OCI-LY7 (cell line): ENCODE data around the gene PHOX2B. TPM values are rescaled to one million over a fixed set of nuclear protein-coding genes. Genes with fewer than 3 reads are reported as not detected.
"Not testable (repeated sequence)": the region's sequence is repeated elsewhere in the genome, so short reads cannot be mapped to it uniquely, and the experiment has no call there.

Source experiments
- BruUV-seq: library from RNA; stranded (reverse); fragments of 400-500 nt; replicated peaks from 2 replicates; lab custom pipeline; 2021; lab: Mats Ljungman, UMichigan
- CTCF ChIA-PET: fragments of 300-600 bp; sonication (Branson Sonifier 250); formaldehyde crosslinking; loops from one replicate; lab custom pipeline; 2022; ENCODE audit warnings: antibody characterized with exemption; ENCODE audit not compliant: unreplicated experiment; lab: Charles Lee
- POLR2A ChIA-PET: fragments of 300-600 bp; sonication (Branson Sonifier 250); formaldehyde crosslinking; loops from one replicate; lab custom pipeline; 2022; ENCODE audit warnings: antibody characterized with exemption; lab: Charles Lee
- DNase-seq: peaks from one replicate; pipeline ENCODE4 v3.0.0-alpha.2; 2015; ENCODE audit warnings: low spot score
- H2AFZ ChIP-seq: fragments of 200-600 bp; sonication (generic), shearing (Covaris generic); 2 replicates; pipeline ENCODE4 v1.6.1; 2014; ENCODE audit warnings: mild to moderate bottlenecking, antibody characterized with exemption, low read length, moderate library complexity
- H3K27ac ChIP-seq: fragments of 200-600 bp; sonication (generic); 2 replicates; pipeline ENCODE4 v1.5.1; 2014; ENCODE audit warnings: mixed run types, low read depth, mild to moderate bottlenecking, moderate library complexity, low read length, inconsistent platforms; ENCODE audit not compliant: poor library complexity, severe bottlenecking
- H3K36me3 ChIP-seq: fragments of 200-600 bp; sonication (generic); 2 replicates; pipeline ENCODE4 v1.6.1; 2014; ENCODE audit warnings: mild to moderate bottlenecking, antibody characterized with exemption, low read length, moderate library complexity, mixed read lengths; ENCODE audit not compliant: insufficient read depth
- H3K4me1 ChIP-seq: fragments of 200-600 bp; sonication (generic); 2 replicates; pipeline ENCODE4 v1.5.1; 2014; ENCODE audit warnings: mild to moderate bottlenecking, low read length; ENCODE audit not compliant: insufficient read depth, poor library complexity, severe bottlenecking
- H3K4me2 ChIP-seq: fragments of 200-600 bp; sonication (generic); 2 replicates; pipeline ENCODE4 v1.6.1; 2014; ENCODE audit warnings: mild to moderate bottlenecking, low read length
- H3K4me3 ChIP-seq: fragments of 200-600 bp; sonication (generic); 2 replicates; pipeline ENCODE4 v1.5.1; 2014; ENCODE audit warnings: mild to moderate bottlenecking, low read depth, low read length; ENCODE audit not compliant: poor library complexity, severe bottlenecking
- H3K79me2 ChIP-seq: fragments of 200-600 bp; sonication (generic); 2 replicates; pipeline ENCODE4 v1.6.1; 2016; ENCODE audit warnings: low read depth, mild to moderate bottlenecking, low read length, moderate library complexity, mixed read lengths; ENCODE audit not compliant: insufficient read depth
- H3K9me2 ChIP-seq: fragments of 200-600 bp; sonication (generic); 2 replicates; pipeline ENCODE4 v1.6.1; 2016; ENCODE audit warnings: mild to moderate bottlenecking, low read length, mixed read lengths; ENCODE audit not compliant: insufficient read depth
- H3K9me3 ChIP-seq: fragments of 200-600 bp; sonication (generic); 2 replicates; pipeline ENCODE4 v1.6.1; 2014; ENCODE audit warnings: mild to moderate bottlenecking, mixed run types, low read length, mixed read lengths
- H4K20me1 ChIP-seq: fragments of 200-600 bp; sonication (generic); 2 replicates; pipeline ENCODE4 v1.6.1; 2014; ENCODE audit warnings: mild to moderate bottlenecking, antibody characterized with exemption, low read length, moderate library complexity, mixed read lengths; ENCODE audit not compliant: insufficient read depth
- CTCF ChIP-seq: fragments of 200-600 bp; sonication (generic); conservative IDR thresholded peaks from 2 replicates; pipeline ENCODE4 v1.5.1; 2014; ENCODE audit warnings: mild to moderate bottlenecking, antibody characterized with exemption, low read length, moderate library complexity, mixed read lengths
- EZH2phosphoT487 ChIP-seq: fragments of 200-600 bp; sonication (generic); IDR thresholded peaks from 2 replicates; pipeline ENCODE4 v1.6.1; 2018; ENCODE audit warnings: low read depth, borderline replicate concordance, mild to moderate bottlenecking, mixed run types, antibody characterized with exemption, low read length, moderate library complexity, mixed read lengths
- intact Hi-C: fragments of 100-400 bp; cut with micrococcal nuclease; formaldehyde crosslinking; loops from one replicate; pipeline ENCODE4 v1.10.0; 2022; ENCODE audit not compliant: unreplicated experiment
- total RNA-seq, 2 experiments: library from RNA; depleted of rRNA in 1 of 2; stranded (reverse); fragments of >200 nt in 1 of 2; shearing (Covaris generic) in 1 of 2; gene quantifications; 2 replicates each; pipeline ENCODE4 v1.2.3, GENCODE V29; 2014 to 2022

The PHOX2B gene
- total RNA-seq, 2 experiments from 2014 or later, result not detected

GRCh38 chr4:41741354-41741753, 7.2 kb downstream of the PHOX2B start:
- intact Hi-C loops, result no loop called here
- Histone ChIP-seq H3K4me3 (no peak overlapping the region), H3K36me3 (no peaks in the 10 kb centered on the region), H2AFZ (no peak overlapping the region), H3K9me2 (no peaks in the 10 kb centered on the region), H3K27ac (no peak overlapping the region), H3K4me1 (no peaks in the 10 kb centered on the region), H4K20me1 (no peaks in the 10 kb centered on the region), H3K79me2 (no peaks in the 10 kb centered on the region), H3K4me2 (no peak overlapping the region), H3K9me3 (no peaks in the 10 kb centered on the region)
- ChIA-PET POLR2A (no interaction called here), CTCF (no interaction called here)
- DNase-seq, result no peak
- BruUV-seq, result no TSS peak
- TF ChIP-seq CTCF, result no peak
- no peak for TF ChIP-seq EZH2phosphoT487

- H3K4me1 ChIP-seq, intact Hi-C loops, BruUV-seq, H3K9me2 ChIP-seq, CTCF ChIA-PET, H2AFZ ChIP-seq, H3K4me2 ChIP-seq, H3K36me3 ChIP-seq, DNase-seq, H3K79me2 ChIP-seq, H3K9me3 ChIP-seq, H4K20me1 ChIP-seq, H3K4me3 ChIP-seq, H3K27ac ChIP-seq: not testable (repeated sequence)
- POLR2A ChIA-PET, result interaction anchor here (0.5 kb wide), 1 partner anchor 62 kb away, joined by 3 read pairs; no protein-coding TSS in a partner anchor
Measured at GRCh38 chr4:41737491-41737890, 11.0 kb downstream of the PHOX2B start.

- no peaks in the 10 kb centered on the region for H4K20me1 ChIP-seq
- DNase-seq, result no peak
- no peak overlapping the region for H3K27ac ChIP-seq
- H3K4me1 ChIP-seq, result no peaks in the 10 kb centered on the region
- TF ChIP-seq CTCF (no peak), EZH2phosphoT487 (no peak)
- no peaks in the 10 kb centered on the region for H3K9me3 ChIP-seq
- ChIA-PET POLR2A (no interaction called here), CTCF (no interaction called here)
- intact Hi-C loops, result no loop called here
- no peaks in the 10 kb centered on the region for H3K79me2 ChIP-seq
- no peaks in the 10 kb centered on the region for H3K9me2 ChIP-seq
- BruUV-seq, result no TSS peak
- no peak overlapping the region for H2AFZ ChIP-seq
- no peak overlapping the region for H3K4me2 ChIP-seq
- H3K4me3 ChIP-seq, result no peak overlapping the region
- H3K36me3 ChIP-seq, result no peaks in the 10 kb centered on the region
Measured at GRCh38 chr4:41734371-41734770, 14.2 kb downstream of the PHOX2B start.
